AG08395 (cell line): Measurements from ENCODE around the gene ANO1.

ENCODE experiments used
- DNase-seq: peaks from one replicate; pipeline ENCODE4 v3.0.0; 2012; ENCODE audit warnings: mixed read lengths, low spot score

ANO1 gene

DNA sequence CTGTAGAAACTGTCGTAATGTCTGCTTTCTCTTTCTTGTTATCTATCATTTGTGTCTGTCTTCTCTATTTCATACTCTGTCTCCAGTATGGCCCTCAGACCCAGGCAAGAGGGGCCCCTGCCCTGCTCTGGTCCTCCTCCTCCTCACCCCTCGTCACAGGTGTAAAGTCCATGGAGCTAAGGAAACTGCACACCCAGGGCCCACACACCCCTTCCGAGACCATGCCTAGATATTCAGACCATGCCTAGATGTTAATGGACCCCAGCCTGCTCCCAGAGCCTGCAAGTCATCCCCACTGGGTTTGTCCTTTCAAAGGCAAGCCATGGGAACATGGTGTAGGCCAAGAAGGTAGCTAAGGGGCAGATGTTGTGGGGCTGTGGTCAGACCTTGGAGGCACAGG, 24.1 kb upstream of the ANO1 start:
- DNase-seq: no peak

DNA sequence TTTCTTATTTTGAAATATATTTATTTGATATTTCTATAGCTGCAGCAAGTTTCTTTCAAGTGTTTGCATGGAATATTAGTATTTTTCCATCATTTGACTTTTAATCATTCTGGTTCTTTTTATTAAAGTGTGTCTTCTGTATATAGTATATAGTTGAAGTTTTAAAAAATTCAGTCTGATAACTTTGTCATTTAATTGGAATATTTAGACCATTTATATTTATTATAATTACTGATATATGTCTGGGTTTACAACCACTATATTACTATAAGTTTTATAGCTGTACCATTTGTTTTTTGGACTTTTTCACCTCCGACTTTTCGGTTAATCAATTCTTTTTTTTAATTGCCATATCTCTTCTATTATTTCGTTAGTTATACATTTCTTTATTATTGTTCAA, 22.7 kb upstream of the ANO1 start:
- no peak for DNase-seq

DNA sequence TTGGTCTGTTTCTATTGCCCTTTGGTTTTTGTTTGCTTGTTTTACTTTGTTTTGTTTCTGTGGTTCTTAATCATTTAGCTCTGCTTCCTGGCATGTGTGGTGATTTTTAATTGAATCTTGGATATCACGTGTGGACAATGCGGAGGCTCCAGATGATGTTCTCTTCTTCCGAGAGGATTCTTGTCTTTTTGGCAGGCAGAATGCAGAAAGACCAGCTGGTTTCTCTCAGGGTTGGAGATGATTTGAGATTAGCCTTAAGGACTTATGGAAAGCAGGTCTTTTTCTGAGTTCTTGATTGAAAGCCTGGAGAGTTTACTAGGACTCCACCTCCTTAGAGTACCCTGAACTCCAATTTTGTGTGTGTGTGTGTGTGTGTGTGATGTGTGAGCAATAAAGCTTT, 21.0 kb upstream of the ANO1 start:
- DNase-seq: no peak

DNA sequence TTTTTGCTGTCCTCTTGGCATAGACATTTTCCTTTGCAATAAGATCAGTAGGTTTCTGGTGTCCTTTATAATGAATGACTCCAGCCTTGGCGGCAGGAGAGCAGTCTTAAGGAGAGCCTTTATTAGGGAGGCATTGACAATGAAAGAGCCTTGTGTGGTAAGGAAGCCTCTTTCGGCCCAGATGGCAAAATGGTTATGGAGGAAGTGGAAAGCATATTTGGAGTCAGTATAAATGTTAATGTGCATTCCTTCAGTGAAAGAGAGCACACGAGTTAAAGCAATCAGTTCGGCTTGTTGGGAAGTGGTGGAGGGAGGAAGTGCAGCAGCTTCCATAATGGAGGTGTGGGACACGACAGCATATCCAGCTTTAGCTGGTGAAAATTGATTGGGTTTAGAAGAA, 18.1 kb upstream of the ANO1 start:
- no peak for DNase-seq

DNA sequence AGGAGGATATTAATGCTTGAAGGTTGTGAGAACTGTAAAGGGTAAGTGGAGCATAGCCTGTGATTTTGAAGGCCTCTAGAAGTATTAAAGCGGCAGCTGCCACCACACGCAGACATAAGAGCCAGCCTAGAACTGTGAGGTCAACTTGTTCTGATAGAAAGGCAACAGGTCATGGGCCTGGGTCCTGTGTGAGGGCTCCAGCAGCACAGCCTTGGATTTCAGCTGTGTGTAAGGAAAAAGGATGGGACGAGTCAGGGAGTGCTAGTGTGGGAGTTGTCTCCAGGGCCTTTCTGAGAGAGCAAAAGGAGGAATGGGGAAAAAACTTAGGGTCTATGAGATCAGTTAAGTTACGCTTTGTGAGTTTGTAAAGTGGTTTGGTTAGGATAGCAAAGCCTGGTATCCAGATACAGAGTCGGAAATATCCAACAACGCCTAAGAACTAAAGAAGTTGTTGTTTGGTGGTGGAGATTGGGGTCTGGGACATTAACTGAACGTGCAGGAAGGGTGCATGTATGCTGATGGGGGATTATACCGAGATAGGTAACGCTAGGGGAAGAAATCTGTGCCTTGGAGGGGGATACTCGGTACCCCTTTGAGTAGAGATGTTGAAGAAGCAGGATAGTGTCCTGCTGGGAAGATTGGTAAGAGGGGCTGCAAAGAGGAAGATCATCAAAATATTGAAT, 17.4 kb upstream of the ANO1 start:
- no peak for DNase-seq

DNA sequence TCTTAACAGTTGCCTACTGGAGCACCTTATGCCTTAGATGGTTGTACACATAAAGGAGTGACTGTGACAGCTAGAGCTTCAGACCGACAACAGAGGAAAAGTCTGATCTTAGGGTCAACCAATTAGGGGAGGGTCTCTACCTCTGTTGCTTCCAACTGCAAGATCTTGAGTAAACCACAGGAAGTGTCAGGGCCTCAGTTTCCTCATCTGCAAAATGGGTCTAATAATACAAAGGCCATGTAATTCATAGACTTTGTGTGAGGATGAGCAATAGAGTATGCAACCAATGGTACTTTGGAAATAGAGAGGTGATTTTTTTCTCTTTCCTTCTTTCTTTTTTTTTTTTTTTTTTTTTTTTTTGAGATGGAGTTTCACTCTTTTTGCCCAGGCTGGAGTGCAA, 16.4 kb upstream of the ANO1 start:
- no peak for DNase-seq

DNA sequence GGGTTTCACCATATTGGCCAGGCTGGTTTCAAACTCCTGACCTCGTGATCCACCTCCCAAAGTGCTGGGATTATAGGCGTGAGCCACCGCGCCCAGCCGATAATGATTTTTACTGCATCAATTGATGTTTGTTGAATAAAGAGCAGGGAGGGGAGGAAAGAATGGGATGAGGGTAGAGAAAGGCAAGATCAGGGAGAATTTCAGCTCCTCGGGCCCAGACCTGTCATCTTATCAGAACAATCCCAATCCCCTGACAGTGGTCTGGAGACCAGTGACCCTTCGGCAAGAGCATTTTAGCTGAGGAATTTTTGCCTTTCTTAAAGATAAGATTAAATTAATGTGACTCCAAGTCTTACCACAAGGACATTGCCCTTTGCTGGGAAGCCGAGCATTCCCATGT, 15.0 kb upstream of the ANO1 start:
- no peak for DNase-seq

DNA sequence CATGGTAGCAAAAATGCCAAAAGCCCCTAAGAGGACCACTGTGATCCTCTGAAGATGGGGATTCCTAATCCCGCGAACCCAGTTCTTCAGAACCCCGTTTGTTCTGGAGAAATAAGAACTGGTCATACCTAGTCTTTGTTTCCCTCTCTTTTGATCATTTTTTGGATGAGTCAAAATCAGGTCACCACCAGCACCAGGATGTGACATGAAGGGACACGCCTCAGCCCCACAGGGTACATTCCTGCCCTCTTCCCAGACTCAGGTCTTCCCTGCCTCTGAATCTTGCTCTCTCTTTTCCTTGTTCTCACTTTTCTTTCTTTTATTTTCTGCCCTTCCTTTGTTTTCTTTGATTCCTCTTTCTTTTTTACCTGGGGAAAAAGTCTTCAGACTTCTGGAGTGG, 14.6 kb upstream of the ANO1 start:
- no peak for DNase-seq

DNA sequence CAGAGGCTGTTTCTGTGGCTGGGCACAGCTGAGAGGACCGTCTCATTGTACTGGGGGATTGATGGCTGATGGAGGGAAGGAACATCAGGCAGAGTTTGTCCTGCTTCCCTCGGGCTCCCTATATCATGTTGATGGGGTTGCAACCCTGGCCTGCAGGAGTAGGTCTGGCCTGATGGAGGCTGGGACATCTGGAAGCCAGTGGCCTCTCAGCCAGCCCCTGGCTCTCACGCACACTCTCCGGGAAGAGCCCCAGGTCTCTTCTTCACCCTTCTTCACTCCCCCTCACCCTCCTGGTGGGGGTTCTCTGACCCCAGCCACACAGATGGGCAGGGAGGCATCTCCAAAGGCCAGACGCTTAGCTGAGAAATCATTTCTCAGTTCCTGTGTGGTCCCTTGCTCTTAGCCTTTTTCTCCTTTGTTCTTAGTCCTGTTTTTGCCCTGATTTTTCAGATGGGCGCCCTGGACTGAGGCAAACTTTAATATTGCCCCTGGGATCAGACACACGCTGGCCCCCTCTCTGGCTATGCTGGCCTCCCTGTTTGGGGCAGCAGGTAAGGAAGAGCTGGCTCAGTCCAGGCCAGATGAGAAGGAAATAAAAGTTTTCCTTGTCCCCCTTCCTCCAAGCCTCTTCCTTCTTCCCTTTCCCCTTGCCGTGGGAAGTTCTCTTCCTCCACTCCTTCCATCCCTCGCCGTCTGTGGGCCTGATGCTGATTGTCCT, 13.9 kb upstream of the ANO1 start:
- DNase-seq: no peak

DNA sequence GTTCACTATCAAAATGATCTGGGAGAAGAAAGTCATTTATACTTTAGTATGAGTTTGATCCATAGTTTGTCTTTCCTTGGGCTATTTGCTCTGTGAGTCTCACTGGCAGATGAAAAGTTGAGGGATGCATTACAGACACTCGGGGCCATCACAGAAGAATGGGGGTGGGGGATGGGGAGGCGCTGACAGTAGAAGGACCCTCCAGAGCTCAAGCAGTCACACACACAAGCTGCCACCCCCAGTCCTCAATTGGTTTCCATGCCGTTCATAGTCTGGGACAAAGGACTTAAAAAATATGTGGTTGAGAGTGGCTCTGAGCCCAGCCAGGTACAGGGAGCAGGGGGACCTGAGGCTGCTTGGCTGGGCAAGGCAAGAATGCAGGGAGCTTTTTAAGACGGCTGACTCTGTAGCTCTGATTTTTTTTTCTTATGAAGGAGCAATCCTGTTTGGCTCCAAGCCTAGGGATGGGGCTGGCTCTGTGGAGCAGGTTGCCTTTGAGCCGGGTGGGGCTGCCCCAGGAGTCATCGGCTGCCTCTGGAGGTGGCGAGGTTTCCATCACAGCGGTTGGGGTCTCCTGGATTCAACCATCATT, 13.3 kb upstream of the ANO1 start:
- no peak for DNase-seq

DNA sequence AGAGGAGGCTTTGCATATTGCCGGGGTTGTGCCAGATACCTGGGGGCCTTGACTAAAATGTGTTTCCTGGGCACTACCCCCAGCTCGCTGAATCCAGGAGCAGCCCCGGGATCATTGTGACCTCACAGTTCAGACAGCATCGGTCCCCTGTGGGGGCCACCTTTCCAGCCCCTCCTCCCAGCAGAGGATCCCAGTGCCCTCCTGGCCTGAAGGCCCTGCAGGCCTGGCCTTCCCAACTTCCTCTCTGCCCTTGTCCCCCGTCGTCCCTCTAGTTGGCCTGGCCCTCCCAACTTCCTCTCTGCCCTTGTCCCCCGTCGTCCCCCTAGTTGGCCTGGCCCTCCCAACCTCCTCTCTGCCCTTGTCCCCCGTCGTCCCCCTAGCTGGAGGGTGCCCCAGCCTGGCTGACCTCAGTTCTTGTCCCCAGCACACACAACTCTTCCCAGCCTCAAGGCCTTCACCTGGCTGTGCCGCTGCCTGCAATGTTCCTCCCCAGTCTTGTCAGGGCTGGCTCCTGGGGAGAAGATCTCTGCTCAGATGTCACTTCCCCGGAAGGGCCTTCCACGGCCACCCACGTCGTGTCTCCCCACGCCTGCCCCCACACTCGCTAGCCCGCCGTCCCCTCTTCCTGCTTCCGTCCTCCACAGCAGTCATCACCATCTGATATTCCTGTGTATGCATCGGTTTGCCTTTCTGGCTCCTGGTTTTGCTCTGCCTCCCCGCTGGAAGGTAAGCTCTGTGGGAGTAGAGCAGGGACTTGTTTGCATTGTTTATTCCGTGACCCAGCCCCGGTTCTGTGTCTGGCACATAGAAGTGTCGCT, 12.6 kb upstream of the ANO1 start:
- DNase-seq: no peak

DNA sequence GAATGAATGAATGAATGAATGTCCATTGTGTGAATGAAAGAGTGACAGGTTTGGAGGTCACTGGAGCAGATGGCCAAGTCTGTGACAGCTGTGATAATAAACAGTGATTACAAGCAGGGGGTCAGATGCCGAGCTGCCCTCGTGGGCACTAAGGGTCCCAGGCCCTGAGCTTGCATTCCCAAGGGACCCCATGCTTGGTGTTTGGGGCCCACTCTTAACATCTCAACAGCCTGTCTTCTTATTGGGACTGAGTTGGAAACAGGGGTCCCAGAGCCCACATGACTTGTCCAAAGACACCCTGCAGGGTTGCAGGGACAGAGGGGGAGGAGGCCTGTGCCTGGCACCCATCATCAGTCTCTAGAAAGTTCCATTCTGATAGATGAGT, 12.0 kb upstream of the ANO1 start:
- no peak for DNase-seq

DNA sequence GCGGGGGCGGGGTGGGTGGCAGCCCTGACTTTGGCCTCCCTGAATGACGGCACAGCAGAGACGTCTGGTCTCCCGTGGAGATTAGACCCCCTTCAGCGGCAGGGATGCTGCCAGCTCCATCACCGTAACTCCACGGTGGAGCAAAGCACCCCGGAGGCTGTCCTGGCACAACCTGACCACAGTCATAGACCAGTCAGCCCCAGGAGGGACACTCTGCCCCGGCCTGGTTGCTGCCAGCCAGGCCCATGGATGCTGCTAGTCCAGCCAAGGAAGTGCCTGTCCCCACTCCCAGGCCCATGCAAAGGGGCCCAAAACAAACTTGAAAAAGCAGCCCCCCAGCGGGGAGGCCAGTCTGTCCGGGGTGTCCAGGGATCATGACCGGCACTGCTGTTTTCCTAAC, 11.5 kb upstream of the ANO1 start:
- DNase-seq: no peak

DNA sequence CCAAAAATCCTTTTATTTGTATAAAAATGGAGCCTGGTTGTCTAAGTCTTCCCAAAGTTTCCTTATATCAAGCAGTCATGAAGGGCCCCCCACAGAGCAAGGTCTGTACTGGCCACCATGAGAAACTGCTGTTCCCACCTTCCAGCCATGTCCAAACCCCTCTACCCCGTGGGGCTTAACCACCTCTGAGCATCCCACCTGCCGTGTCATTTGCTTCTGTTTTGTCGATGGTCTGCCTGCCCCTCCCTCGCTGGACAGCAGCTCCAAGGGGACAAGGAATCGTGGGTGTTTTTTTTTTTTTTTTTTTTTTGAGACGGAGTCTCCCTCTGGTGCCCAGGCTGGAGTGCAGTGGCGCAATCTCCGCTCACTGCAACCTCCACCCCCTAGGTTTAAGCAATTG, 11.1 kb upstream of the ANO1 start:
- DNase-seq: no peak

DNA sequence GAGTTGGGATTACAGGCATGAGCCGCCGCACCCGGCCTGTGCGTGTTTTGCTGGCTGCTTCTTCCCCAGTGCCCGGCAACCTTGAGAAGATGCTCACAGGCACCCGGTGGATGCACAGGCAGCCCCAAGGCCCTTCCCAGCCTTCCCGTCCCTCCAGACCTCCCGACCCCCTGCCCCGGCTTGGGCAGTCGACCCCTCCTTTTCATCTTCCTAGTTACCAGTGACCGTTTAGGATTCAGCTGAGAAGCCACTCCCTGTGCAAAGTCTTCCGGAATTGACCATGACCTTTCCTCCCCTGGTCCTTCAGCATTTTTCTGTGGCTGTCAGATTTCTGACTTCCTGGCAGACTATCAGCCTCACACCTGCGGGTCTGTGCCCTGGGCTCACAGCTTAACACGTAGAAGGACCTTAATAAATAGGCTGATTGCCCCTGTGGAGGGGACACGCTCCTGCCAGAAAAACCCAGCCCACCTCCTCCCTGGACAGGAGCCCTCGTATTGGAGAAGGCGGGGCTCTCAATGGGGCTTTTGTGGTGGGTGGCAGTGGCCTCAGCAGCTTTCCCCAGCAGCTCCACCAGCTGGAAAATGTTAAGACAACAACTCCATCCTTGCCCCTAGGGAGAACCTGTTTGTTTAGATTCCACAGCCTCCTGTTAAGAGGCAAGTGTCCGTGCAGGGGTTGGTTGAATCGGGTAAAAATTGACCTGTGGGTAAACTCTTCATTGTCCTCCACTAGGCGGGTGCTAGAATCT, 10.4 kb upstream of the ANO1 start:
- DNase-seq: no peak

DNA sequence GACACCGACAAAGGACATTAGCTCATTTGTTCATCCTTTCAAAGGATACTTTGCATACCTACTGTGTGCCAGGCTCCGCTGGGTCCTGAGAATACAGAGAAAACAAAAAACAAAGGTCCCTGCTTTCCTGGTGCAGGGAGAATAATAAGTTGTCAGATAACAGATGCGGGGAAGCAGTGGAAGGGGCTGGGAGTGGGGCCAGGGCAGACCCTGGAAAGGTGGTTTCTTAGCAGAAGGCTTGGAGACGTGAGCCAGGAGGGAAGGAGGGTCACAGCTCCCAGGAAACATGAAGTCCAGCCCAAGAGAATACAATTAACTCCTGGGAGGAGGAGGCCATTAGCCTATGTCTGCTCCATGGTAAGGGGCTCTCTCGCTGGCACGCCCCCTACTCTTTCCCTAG, 9.8 kb upstream of the ANO1 start:
- no peak for DNase-seq

DNA sequence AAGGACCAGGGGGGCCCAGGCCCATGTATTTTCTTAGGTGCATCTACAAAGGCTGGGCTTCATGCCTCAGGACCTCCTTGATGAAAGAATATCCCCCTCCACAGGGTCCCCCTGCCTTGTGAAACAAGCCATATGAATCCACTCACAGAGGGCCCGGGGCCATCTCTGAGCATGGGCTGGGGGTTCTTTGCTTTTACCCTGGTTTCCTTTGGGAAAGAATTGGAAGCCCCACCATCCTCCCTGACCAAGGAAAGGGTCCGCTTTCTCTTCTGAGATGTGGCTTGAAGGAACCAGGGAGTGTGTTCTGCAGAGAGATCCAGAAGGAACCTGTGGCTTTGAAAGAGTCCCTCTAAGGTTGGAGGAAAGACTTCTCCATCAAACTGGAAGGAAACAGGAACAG, 9.2 kb upstream of the ANO1 start:
- no peak for DNase-seq

DNA sequence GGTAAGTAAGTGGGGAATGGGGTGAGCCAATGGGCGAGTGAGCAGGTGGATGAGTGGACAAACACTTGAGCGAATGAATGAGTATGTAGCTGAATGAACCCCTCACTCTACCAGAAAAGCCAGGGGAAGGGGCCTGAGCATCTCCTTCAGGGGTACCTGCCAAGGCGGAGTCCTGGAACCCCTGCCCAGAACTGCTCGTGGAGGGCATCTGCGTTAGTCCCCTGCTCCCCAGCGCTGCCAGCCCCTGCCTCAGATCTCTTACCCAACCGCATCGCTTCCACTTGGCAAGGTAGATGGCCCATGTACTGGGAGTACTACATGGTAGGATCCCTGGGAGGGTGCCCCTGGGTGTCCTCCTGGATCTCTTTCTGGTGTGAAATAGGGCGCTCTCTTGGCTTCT, 7.4 kb upstream of the ANO1 start:
- DNase-seq: no peak

DNA sequence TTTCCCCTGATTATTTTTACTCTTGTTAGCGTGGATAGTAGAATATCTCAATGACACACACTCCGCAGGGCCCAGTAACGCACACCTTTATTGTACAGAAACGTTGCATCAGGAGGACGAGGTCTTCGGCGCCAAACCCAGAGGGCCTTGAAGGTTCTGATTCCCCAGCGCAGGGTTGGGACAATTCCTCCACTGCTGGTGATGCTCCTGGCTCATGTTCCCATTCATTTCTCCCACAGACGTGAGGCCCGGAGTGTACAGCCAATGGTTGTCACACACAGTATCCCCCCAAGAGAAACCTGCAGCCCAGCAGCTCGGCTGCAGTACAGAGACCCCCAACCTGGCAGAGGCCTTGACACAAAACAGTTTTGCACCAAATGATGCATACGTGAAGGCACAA, 6.1 kb upstream of the ANO1 start:
- DNase-seq: no peak

DNA sequence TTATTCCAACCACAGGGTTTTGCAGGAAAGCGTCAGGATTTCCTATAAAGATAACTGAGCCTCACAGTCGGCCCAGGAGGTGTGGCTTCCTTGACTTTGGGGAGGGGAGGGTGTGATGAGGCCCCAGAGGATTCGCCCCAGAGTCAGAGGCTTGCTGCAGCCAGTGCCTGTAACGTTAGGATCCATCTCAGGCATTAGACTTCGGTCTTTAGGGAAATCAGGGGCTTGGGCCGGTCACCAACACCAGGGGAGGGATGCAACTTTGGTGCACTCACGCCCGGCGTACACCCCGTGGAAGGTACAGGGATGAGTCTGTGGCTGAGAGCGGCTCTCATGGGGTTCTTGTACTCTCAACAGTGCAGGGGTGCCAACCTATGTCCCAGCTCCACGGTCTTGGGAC, 5.7 kb upstream of the ANO1 start:
- no peak for DNase-seq

DNA sequence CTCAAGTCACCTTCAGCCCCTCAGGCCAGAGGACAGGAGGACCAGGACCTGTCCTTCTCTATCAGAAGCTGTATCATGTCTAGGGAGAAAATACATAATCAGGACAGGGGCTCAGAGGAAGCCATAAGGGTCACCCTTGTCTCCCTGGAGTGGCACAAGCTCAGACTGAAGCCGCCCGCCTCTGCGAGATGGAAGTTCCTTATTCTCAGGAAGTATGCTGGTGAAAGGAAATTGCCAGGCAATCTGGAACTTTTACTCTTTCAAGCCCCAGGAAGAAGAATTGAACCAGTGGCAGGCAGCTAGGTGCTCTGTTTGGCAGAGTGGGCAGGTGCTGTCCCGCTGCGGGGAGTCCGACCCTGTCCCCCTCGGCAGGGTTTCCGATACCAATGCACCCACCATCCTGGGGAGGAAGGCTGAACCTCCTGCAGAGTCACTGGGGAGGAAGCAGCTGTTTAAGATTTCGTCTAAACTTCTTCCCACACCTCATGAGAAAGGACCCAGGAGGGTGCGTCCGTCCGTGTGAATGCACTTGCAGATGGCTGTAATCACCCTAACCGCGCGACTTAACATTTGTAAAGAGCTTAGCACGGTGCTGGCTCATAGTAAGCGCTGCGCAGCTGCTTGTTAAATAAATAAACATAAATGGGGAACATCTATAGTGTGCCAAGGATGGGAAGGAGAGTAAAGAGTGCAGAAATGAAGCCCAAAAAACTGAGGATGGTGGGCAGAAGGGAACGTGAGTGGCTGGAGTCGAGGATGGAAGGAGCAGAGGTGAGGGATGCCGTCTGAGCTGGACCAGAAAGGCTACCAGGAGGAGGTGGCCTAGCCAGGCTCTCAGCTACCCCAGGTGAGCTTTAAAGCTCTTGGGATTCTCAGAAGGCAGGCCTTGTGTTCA, 5.0 kb upstream of the ANO1 start:
- DNase-seq: no peak
